Neural cell (in vitro differentiated cells): ENCODE data around the gene NETO1.

Experiments used
- CTCF ChIP-seq: fragments of 450-650 bp; IDR thresholded peaks from 2 replicates; pipeline ENCODE4 v1.5.1; 2014; ENCODE audit warnings: antibody characterized with exemption, mild to moderate bottlenecking, moderate library complexity; ENCODE audit not compliant: poor library complexity, severe bottlenecking
- EP300 ChIP-seq: fragments of 450-650 bp; conservative IDR thresholded peaks from 2 replicates; pipeline ENCODE4 v1.6.1; 2014; ENCODE audit warnings: antibody characterized with exemption, mild to moderate bottlenecking, moderate library complexity; ENCODE audit not compliant: poor library complexity, severe bottlenecking
- EZH2 ChIP-seq: fragments of 200-600, 300-800 bp; shearing (Covaris generic), sonication (generic); IDR thresholded peaks from 2 replicates; pipeline ENCODE4 v1.6.1; 2014; ENCODE audit warnings: antibody characterized with exemption, low read length, borderline replicate concordance, mild to moderate bottlenecking; ENCODE audit not compliant: insufficient read depth, poor library complexity, severe bottlenecking
- MXI1 ChIP-seq: fragments of 450-650 bp; conservative IDR thresholded peaks from 2 replicates; pipeline ENCODE4 v1.6.1; 2014; ENCODE audit warnings: antibody characterized with exemption, mild to moderate bottlenecking; ENCODE audit not compliant: poor library complexity, severe bottlenecking
- POLR2AphosphoS5 ChIP-seq: IDR thresholded peaks from 2 replicates; pipeline ENCODE4 v1.6.1; 2012
- REST ChIP-seq: IDR thresholded peaks from 2 replicates; pipeline ENCODE4 v1.6.1; 2012; ENCODE audit warnings: borderline replicate concordance
- SMC3 ChIP-seq: fragments of 450-650 bp; conservative IDR thresholded peaks from 2 replicates; pipeline ENCODE4 v1.6.1; 2014; ENCODE audit warnings: antibody characterized with exemption, mild to moderate bottlenecking, moderate library complexity; ENCODE audit not compliant: poor library complexity

GRCh38 chr18:72908181-72908580 lies 40.4 kb upstream of the NETO1 start:
- TF ChIP-seq REST (no peak), SMC3 (no peak), CTCF (no peak), POLR2AphosphoS5 (no peak), EP300 (no peak), EZH2 (no peak), MXI1 (no peak)
